Choroid plexus epithelial cell (primary cell): ENCODE results near the gene GIGYF1.
"Not testable (repeated sequence)": the region's sequence is repeated elsewhere in the genome, so short reads cannot be mapped to it uniquely, and the experiment has no call there.

Source experiments
- DNase-seq: peaks from one replicate; pipeline ENCODE4 v3.0.0-alpha.2; 2010; ENCODE audit warnings: low read depth
- H3K4me3 ChIP-seq: 2 replicates; pipeline ENCODE4 v1.5.1; 2011; ENCODE audit warnings: low read depth, mild to moderate bottlenecking, control low read depth, low read length, moderate library complexity
- TF ChIP-seq, protein P1 (sequence below): conservative IDR thresholded peaks from 2 replicates; pipeline ENCODE4 v1.5.1; 2011; ENCODE audit warnings: low read depth, mild to moderate bottlenecking, control low read depth, inconsistent platforms, low read length, moderate library complexity

GIGYF1 gene

DNA sequence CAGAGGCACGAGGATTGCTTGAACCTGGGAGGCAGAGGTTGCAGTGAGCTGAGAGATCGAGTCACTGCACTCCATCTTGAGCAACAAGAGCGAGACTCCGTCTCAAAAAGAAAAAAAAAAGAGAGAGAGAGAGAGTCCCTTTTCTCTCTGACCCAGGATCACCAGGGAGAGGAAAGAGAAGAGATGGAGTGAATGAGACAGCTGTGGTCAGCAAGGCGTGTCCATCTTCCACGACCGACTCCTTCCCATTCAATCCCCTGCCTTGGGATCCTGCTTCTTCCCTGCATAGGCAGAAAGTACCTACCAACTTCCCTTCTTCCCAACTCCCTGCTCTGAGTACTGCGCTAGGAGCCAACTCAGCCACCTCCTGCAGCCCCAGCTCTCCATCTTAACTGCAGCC lies 34.1 kb upstream of the GIGYF1 start:
- no peak for DNase-seq
- TF ChIP-seq, protein P1, sequence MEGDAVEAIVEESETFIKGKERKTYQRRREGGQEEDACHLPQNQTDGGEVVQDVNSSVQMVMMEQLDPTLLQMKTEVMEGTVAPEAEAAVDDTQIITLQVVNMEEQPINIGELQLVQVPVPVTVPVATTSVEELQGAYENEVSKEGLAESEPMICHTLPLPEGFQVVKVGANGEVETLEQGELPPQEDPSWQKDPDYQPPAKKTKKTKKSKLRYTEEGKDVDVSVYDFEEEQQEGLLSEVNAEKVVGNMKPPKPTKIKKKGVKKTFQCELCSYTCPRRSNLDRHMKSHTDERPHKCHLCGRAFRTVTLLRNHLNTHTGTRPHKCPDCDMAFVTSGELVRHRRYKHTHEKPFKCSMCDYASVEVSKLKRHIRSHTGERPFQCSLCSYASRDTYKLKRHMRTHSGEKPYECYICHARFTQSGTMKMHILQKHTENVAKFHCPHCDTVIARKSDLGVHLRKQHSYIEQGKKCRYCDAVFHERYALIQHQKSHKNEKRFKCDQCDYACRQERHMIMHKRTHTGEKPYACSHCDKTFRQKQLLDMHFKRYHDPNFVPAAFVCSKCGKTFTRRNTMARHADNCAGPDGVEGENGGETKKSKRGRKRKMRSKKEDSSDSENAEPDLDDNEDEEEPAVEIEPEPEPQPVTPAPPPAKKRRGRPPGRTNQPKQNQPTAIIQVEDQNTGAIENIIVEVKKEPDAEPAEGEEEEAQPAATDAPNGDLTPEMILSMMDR = no peak
- H3K4me3 ChIP-seq = no peak overlapping the region

DNA sequence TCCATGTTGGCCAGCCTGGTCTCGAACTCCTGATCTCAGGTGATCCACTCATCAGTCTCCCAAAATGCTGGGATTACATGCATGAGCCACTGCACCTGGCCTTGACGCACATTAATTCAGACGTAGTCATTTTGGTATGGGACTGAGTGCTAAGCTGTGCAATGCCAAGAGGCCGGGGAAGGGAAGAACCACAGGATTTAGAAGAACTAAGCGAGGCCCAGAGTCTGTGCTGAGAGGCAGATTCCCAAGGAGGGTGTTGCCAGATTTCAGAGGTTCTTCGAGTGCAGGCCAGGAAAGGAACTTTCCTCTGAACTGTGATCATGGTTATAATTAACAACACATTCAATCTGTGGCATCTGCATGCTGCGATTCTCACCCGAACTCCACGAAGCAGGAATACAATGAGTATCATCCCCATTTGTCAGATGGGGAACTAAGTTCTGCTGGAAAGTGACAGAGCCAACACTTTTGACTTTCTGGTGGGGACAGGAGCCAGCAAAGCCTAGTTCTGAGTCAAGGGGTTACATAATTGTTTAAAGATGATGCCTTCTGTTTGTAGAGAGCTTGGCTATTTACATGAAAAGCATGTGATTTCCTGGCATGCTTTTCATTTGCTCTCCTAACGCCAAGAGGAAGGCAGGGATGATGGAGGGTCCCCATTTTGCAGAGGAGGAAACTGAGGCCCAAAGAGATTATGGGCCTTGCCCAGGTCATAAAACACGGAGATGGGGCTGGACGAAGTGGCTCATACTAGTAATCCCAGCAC lies 33.1 kb upstream of the GIGYF1 start:
- TF ChIP-seq, protein P1 = no peak
- peak; percentile 81 for DNase-seq

DNA sequence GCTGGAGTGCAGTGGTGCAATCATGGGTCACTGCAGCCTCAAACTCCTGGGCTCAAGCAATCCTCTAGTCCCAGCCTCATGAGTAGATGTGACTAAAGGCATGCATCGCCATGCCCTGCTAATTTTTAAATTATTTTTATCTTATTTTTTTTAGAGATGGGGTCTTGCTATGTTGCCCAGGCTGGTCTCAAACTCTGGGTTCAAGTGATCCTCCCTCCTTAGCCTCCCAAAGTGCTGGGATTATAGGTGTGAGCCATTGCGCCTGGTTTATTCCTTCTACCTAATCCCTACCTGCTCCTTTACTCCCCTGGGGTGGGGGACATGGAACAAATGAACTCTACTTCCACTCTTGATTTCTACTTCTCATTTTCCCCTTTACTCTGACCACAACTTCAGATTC lies 30.3 kb upstream of the GIGYF1 start:
- DNase-seq, H3K4me3 ChIP-seq: not testable (repeated sequence)

More for the DNA sequence above, 33.1 kb upstream of the GIGYF1 start:
- no peak overlapping the region for H3K4me3 ChIP-seq

DNA sequence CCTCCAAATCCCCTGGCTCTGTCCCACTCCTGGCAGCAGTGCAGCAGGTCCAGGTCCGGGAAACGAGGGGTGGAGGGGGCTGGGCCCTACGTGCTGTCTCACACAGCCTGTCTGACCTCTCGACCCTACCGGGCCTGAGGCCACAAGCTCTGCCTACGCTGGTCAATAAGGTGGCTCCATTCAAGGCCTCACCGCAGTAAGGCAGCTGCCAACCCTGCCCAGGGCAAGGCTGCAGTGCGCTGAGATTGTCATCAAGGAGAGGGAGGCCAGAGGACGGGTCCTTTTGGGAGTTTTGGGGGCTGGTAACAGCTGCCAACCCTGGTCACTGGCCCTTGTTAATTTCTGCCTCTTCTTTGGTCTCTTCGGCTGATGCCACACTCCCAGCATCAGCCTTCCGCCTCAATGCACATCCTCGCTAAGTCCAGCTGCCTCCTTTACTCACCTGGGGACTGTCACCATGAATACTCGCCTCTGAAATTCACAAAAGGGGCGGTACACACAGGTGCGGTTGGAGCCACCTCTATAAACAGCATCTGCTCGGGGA lies 29.8 kb upstream of the GIGYF1 start:
- DNase-seq = no peak
- TF ChIP-seq, protein P1 = no peak
- H3K4me3 ChIP-seq = no peak overlapping the region

DNA sequence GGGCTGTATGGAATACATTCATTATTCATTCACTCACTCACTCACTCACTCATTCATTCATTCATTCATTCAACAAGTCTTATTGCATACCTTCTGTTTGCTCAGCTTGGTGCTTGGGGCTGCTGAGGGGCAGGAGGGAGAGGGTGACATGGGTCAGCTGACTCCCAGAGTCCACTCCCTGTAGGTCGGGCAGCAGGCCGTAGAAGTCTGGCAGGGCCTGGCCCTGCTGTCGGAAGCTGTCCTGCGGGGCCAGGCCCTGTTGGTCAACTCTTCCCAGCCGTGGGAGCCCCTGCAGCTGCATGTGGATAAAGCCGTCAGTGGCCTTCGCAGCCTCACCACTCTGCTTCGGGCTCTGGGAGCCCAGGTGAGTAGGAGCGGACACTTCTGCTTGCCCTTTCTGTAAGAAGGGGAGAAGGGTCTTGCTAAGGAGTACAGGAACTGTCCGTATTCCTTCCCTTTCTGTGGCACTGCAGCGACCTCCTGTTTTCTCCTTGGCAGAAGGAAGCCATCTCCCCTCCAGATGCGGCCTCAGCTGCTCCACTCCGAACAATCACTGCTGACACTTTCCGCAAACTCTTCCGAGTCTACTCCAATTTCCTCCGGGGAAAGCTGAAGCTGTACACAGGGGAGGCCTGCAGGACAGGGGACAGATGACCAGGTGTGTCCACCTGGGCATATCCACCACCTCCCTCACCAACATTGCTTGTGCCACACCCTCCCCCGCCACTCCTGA lies 28.6 kb upstream of the GIGYF1 start:
- H3K4me3 ChIP-seq = no peak overlapping the region
- TF ChIP-seq, protein P1 = no peak
- no peak for DNase-seq

DNA sequence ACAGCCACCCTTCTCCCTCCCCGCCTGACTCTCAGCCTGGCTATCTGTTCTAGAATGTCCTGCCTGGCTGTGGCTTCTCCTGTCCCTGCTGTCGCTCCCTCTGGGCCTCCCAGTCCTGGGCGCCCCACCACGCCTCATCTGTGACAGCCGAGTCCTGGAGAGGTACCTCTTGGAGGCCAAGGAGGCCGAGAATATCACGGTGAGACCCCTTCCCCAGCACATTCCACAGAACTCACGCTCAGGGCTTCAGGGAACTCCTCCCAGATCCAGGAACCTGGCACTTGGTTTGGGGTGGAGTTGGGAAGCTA lies 27.4 kb upstream of the GIGYF1 start:
- no peak for DNase-seq
- TF ChIP-seq, protein P1 = no peak
- H3K4me3 ChIP-seq = no peak overlapping the region

DNA sequence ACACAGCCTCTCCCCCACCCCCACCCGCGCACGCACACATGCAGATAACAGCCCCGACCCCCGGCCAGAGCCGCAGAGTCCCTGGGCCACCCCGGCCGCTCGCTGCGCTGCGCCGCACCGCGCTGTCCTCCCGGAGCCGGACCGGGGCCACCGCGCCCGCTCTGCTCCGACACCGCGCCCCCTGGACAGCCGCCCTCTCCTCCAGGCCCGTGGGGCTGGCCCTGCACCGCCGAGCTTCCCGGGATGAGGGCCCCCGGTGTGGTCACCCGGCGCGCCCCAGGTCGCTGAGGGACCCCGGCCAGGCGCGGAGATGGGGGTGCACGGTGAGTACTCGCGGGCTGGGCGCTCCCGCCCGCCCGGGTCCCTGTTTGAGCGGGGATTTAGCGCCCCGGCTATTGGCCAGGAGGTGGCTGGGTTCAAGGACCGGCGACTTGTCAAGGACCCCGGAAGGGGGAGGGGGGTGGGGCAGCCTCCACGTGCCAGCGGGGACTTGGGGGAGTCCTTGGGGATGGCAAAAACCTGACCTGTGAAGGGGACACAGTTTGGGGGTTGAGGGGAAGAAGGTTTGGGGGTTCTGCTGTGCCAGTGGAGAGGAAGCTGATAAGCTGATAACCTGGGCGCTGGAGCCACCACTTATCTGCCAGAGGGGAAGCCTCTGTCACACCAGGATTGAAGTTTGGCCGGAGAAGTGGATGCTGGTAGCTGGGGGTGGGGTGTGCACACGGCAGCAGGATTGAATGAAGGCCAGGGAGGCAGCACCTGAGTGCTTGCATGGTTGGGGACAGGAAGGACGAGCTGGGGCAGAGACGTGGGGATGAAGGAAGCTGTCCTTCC lies 26.8 kb upstream of the GIGYF1 start:
- TF ChIP-seq, protein P1 = no peak
- no peak overlapping the region for H3K4me3 ChIP-seq
- DNase-seq = no peak
